Measurements from ENCODE around the gene VMP1. TPM values are rescaled to one million over a fixed set of nuclear protein-coding genes. Genes with fewer than 3 reads are reported as not detected.
A peak's percentile ranks its signal among the peaks of the same experiment; 100 is the strongest.
"Not testable (repeated sequence)": the region's sequence is repeated elsewhere in the genome, so short reads cannot be mapped to it uniquely, and the experiment has no call there.

The VMP1 gene
- total and polyA plus RNA-seq, 4 donors: 43.3 to 507 (median 352) TPM

- DNase-seq (no peak), ATAC-seq (ENCODE audit: low FRiP score) (peak; percentile 86)
- no peaks in the 10 kb centered on the region for H3K27me3 ChIP-seq (ENCODE audit: control insufficient read depth in 1 of 2, insufficient read depth in 2 of 2, low read length in 1 of 2)
- H3K27ac ChIP-seq (ENCODE audit: low read depth in 1 of 2, low read length in 2 of 2): no peak overlapping the region
- intact Hi-C loops (cut with DNase I): loop anchor here in 1 of 2 donors (2.0 kb wide), 1 partner anchor 105 kb away; no protein-coding TSS in a partner anchor
- no peaks in the 10 kb centered on the region for H3K36me3 ChIP-seq (ENCODE audit: control insufficient read depth in 1 of 2, insufficient read depth in 2 of 2, low read length in 1 of 2)
- peaks cover 2 to 4% of the 10 kb centered on the region in 2 donors for H3K4me1 ChIP-seq (ENCODE audit: control insufficient read depth in 1 of 2, insufficient read depth in 2 of 2, low read length in 2 of 2)
- no peaks in the 10 kb centered on the region for H3K9me3 ChIP-seq (ENCODE audit: control insufficient read depth, low read length)
- WGBS, 2 donors: 14% methylated on average over 3 of the region's 3 CpGs
- no peak overlapping the region for H3K4me3 ChIP-seq (ENCODE audit: low read length in 2 of 2)
Measured at GRCh38 chr17:59753522-59754467, 46.3 kb downstream of the VMP1 start.

- no peaks in the 10 kb centered on the region for H3K36me3 ChIP-seq (ENCODE audit: control insufficient read depth in 1 of 2, insufficient read depth in 2 of 2, low read length in 1 of 2)
- H3K27me3 ChIP-seq (ENCODE audit: control insufficient read depth in 1 of 2, insufficient read depth in 2 of 2, low read length in 1 of 2): no peaks in the 10 kb centered on the region
- no peaks in the 10 kb centered on the region for H3K9me3 ChIP-seq (ENCODE audit: control insufficient read depth, low read length)
- no peak for DNase-seq
- no peak overlapping the region for H3K27ac ChIP-seq (ENCODE audit: low read depth in 1 of 2, low read length in 2 of 2)
- no peak for ATAC-seq (ENCODE audit: low FRiP score)
- intact Hi-C loops (cut with DNase I): no loop called here
- peaks cover 2 to 4% of the 10 kb centered on the region in 2 donors for H3K4me1 ChIP-seq (ENCODE audit: control insufficient read depth in 1 of 2, insufficient read depth in 2 of 2, low read length in 2 of 2)
- H3K4me3 ChIP-seq (ENCODE audit: low read length in 2 of 2): no peak overlapping the region
Measured at GRCh38 chr17:59754552-59754951, 47.1 kb downstream of the VMP1 start.

GRCh38 chr17:59755069-59755468 is 47.6 kb downstream of the VMP1 start:
- 94% methylated on average over 12 of the region's 12 CpGs for WGBS, 2 donors
- H3K4me1 ChIP-seq (ENCODE audit: control insufficient read depth in 1 of 2, insufficient read depth in 2 of 2, low read length in 2 of 2): not testable (repeated sequence)

GRCh38 chr17:59756236-59756818 is 48.9 kb downstream of the VMP1 start:
- Histone ChIP-seq H3K9me3 (ENCODE audit: control insufficient read depth, low read length) (no peaks in the 10 kb centered on the region), H3K4me3 (ENCODE audit: low read length in 2 of 2) (no peak overlapping the region), H3K4me1 (ENCODE audit: control insufficient read depth in 1 of 2, insufficient read depth in 2 of 2, low read length in 2 of 2) (peaks cover 2 to 4% of the 10 kb centered on the region in 2 donors), H3K27me3 (ENCODE audit: control insufficient read depth in 1 of 2, insufficient read depth in 2 of 2, low read length in 1 of 2) (no peaks in the 10 kb centered on the region), H3K36me3 (ENCODE audit: control insufficient read depth in 1 of 2, insufficient read depth in 2 of 2, low read length in 1 of 2) (no peaks in the 10 kb centered on the region), H3K27ac (ENCODE audit: low read depth in 1 of 2, low read length in 2 of 2) (peak overlapping the region in 1 of 2 donors; percentile 67)
- intact Hi-C loops (cut with DNase I): no loop called here
- WGBS, 2 donors: 1 to 12% methylated on average over 3 of the region's 3 CpGs
- no peak for DNase-seq
- ATAC-seq (ENCODE audit: low FRiP score): no peak

More at GRCh38 chr17:59755069-59755468, 47.6 kb downstream of the VMP1 start:
- H3K36me3 ChIP-seq (ENCODE audit: control insufficient read depth in 1 of 2, insufficient read depth in 2 of 2, low read length in 1 of 2); DNase-seq; intact Hi-C loops (cut with DNase I); H3K27ac ChIP-seq (ENCODE audit: low read depth in 1 of 2, low read length in 2 of 2); H3K4me3 ChIP-seq (ENCODE audit: low read length in 2 of 2); H3K9me3 ChIP-seq (ENCODE audit: control insufficient read depth, low read length); H3K27me3 ChIP-seq (ENCODE audit: control insufficient read depth in 1 of 2, insufficient read depth in 2 of 2, low read length in 1 of 2); ATAC-seq (ENCODE audit: low FRiP score): not testable (repeated sequence)

- Histone ChIP-seq H3K4me3 (ENCODE audit: low read length in 2 of 2) (no peak overlapping the region), H3K27ac (ENCODE audit: low read depth in 1 of 2, low read length in 2 of 2) (no peak overlapping the region), H3K9me3 (ENCODE audit: control insufficient read depth, low read length) (no peaks in the 10 kb centered on the region), H3K36me3 (ENCODE audit: control insufficient read depth in 1 of 2, insufficient read depth in 2 of 2, low read length in 1 of 2) (no peaks in the 10 kb centered on the region), H3K27me3 (ENCODE audit: control insufficient read depth in 1 of 2, insufficient read depth in 2 of 2, low read length in 1 of 2) (no peaks in the 10 kb centered on the region), H3K4me1 (ENCODE audit: control insufficient read depth in 1 of 2, insufficient read depth in 2 of 2, low read length in 2 of 2) (peaks cover 2 to 4% of the 10 kb centered on the region in 2 donors)
- intact Hi-C loops (cut with DNase I): no loop called here
- ATAC-seq (ENCODE audit: low FRiP score): no peak
- DNase-seq: no peak
Measured at GRCh38 chr17:59757043-59757442, 49.6 kb downstream of the VMP1 start.

GRCh38 chr17:59757470-59757869 is 50.0 kb downstream of the VMP1 start:
- Histone ChIP-seq H3K4me1 (ENCODE audit: control insufficient read depth in 1 of 2, insufficient read depth in 2 of 2, low read length in 2 of 2) (peaks cover 2 to 4% of the 10 kb centered on the region in 2 donors), H3K36me3 (ENCODE audit: control insufficient read depth in 1 of 2, insufficient read depth in 2 of 2, low read length in 1 of 2) (no peaks in the 10 kb centered on the region), H3K27me3 (ENCODE audit: control insufficient read depth in 1 of 2, insufficient read depth in 2 of 2, low read length in 1 of 2) (no peaks in the 10 kb centered on the region), H3K27ac (ENCODE audit: low read depth in 1 of 2, low read length in 2 of 2) (no peak overlapping the region), H3K4me3 (ENCODE audit: low read length in 2 of 2) (no peak overlapping the region), H3K9me3 (ENCODE audit: control insufficient read depth, low read length) (no peaks in the 10 kb centered on the region)
- intact Hi-C loops (cut with DNase I): no loop called here
- DNase-seq (no peak), ATAC-seq (ENCODE audit: low FRiP score) (no peak)
- WGBS, 2 donors: 5 to 8% methylated on average over 1 of the region's 1 CpG

- H3K9me3 ChIP-seq (ENCODE audit: control insufficient read depth, low read length): no peaks in the 10 kb centered on the region
- H3K27me3 ChIP-seq (ENCODE audit: control insufficient read depth in 1 of 2, insufficient read depth in 2 of 2, low read length in 1 of 2): no peaks in the 10 kb centered on the region
- ATAC-seq (ENCODE audit: low FRiP score) (no peak), DNase-seq (no peak)
- no peaks in the 10 kb centered on the region for H3K36me3 ChIP-seq (ENCODE audit: control insufficient read depth in 1 of 2, insufficient read depth in 2 of 2, low read length in 1 of 2)
- no peak overlapping the region for H3K4me3 ChIP-seq (ENCODE audit: low read length in 2 of 2)
- H3K27ac ChIP-seq (ENCODE audit: low read depth in 1 of 2, low read length in 2 of 2): no peak overlapping the region
- intact Hi-C loops (cut with DNase I): no loop called here
- 88 to 95% methylated on average over 2 of the region's 2 CpGs for WGBS, 2 donors
- H3K4me1 ChIP-seq (ENCODE audit: control insufficient read depth in 1 of 2, insufficient read depth in 2 of 2, low read length in 2 of 2): peaks cover 2 to 4% of the 10 kb centered on the region in 2 donors
Measured at GRCh38 chr17:59757881-59758385, 50.5 kb downstream of the VMP1 start.

- H3K27ac ChIP-seq (ENCODE audit: low read depth in 1 of 2, low read length in 2 of 2); H3K9me3 ChIP-seq (ENCODE audit: control insufficient read depth, low read length); H3K4me1 ChIP-seq (ENCODE audit: control insufficient read depth in 1 of 2, insufficient read depth in 2 of 2, low read length in 2 of 2); H3K4me3 ChIP-seq (ENCODE audit: low read length in 2 of 2); DNase-seq; intact Hi-C loops (cut with DNase I); H3K27me3 ChIP-seq (ENCODE audit: control insufficient read depth in 1 of 2, insufficient read depth in 2 of 2, low read length in 1 of 2); H3K36me3 ChIP-seq (ENCODE audit: control insufficient read depth in 1 of 2, insufficient read depth in 2 of 2, low read length in 1 of 2); ATAC-seq (ENCODE audit: low FRiP score): not testable (repeated sequence)
- 98% methylated on average over 4 of the region's 4 CpGs for WGBS, 2 donors
Measured at GRCh38 chr17:59758998-59759651, 51.7 kb downstream of the VMP1 start.
